ENCODE results near the gene C11orf87.

Gene C11orf87

GRCh38 chr11:109421981-109422869, at the start of gene C11orf87:
Gene C11orf87, plus strand, starts transcription at chr11:109422190. Its CDS starts 1,444 bp downstream, at chr11:109423634.
- peak in 1 of 2 experiments; percentile 3 for DNase-seq

DNA sequence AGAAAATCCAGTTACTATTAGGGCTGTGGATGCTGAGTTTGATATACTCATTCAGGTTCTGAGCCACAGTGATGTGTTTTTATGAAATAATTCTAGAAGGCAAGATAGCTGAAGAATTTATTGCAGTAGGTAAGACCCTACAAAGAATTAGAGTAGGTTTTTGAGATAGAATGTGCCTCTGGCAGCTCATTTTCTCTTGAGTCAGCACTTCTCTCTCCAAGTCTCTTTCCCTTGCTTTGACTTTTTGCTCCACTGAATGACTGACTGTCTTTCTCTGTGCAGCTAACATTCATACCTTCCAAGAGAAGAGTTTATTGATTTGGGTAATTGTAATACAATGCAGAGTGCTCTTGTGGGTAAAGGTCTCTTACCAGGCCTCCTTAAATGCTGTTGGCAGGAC, 48.0 kb upstream of the C11orf87 start:
- no peak for DNase-seq

DNA sequence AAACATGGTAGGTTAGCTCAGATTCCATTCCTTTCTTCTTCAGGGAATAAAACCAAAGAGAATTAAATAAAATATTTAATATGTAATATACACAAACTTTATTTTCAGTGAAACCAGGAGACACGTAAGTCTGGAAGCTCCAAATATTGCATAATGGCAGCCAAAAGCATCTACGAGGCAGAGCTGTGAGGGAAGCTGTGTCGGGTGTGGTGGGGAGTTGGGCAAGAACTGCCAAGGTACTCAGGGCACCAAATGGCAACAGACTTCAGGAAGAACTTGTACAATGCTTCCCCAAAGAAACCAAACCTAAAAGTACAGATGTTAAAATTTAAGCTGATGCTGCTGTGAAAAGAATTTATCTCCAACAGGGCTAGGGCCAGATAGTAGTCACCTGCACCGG, 47.5 kb upstream of the C11orf87 start:
- no peak for DNase-seq

GRCh38 chr11:109377039-109377742, 44.8 kb upstream of the C11orf87 start:
- no peak for DNase-seq

DNA sequence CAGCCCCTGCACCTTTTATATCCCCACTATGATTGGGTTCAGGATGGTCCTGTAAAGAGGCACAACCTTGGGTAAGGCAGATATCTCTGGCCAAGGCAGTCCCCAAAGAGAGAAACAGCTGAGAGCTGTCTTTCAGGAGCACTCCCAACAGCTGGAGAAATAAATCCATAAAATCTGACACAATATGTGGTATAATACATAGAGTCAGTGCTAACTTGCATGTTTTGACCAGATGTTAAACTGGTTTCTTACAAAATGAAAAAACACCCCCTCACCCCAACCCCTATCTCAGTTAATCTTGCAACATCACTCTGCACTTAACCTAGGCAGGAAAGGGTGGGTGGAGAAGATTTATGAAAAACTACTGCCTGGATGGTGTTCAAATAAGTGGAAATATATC, 44.0 kb upstream of the C11orf87 start:
- no peak for DNase-seq

GRCh38 chr11:109383306-109383705, 38.7 kb upstream of the C11orf87 start:
- DNase-seq, result no peak

- DNase-seq, result no peak
Observed at GRCh38 chr11:109384873-109385272, 37.1 kb upstream of the C11orf87 start.

GRCh38 chr11:109388982-109389381, 33.0 kb upstream of the C11orf87 start:
- no peak for DNase-seq

GRCh38 chr11:109390752-109391151, 31.2 kb upstream of the C11orf87 start:
- no peak for DNase-seq

DNA sequence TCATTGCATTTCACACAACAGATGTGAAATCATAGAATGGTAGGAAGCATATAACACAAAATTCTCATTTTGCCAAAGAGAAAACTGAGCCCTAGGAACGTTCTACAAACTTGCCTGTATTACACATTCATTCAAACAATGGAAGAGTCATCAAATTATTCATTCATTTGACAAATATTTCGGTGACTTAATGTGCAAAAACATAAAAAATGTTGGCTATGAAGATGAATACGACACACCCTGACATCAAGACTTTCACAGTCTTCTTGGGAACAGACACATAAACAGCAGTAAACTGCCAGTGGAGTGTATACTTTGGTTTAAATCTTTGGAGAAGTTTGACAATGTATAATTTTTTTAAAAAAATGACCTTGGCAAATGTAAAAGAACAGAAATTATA, 20.4 kb upstream of the C11orf87 start:
- DNase-seq, result no peak

DNA sequence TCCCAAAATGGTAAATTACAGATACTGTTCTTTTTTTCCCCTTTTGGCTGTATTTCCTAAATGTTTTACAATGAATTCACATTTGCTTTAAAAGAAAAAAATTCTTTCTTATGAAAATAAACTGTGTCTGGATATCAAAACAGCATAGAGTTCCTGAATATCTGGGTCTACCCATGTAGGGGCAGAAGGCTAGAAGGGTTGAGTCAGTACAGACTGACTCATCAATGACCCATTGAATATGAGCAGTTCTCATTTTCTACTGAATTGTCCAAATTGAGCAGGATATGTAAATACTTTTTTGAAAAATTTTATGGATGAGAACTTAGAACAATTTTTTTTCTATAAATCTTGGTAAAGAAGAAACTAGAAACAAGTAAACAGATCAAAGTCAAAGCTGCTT, 16.3 kb upstream of the C11orf87 start:
- DNase-seq, result no peak

- DNase-seq, result no peak
Observed at GRCh38 chr11:109416601-109417000, 5.4 kb upstream of the C11orf87 start.

GRCh38 chr11:109422870-109423465, 978 bp downstream of the C11orf87 start:
- DNase-seq, result peak; percentile 19 to 38

DNA sequence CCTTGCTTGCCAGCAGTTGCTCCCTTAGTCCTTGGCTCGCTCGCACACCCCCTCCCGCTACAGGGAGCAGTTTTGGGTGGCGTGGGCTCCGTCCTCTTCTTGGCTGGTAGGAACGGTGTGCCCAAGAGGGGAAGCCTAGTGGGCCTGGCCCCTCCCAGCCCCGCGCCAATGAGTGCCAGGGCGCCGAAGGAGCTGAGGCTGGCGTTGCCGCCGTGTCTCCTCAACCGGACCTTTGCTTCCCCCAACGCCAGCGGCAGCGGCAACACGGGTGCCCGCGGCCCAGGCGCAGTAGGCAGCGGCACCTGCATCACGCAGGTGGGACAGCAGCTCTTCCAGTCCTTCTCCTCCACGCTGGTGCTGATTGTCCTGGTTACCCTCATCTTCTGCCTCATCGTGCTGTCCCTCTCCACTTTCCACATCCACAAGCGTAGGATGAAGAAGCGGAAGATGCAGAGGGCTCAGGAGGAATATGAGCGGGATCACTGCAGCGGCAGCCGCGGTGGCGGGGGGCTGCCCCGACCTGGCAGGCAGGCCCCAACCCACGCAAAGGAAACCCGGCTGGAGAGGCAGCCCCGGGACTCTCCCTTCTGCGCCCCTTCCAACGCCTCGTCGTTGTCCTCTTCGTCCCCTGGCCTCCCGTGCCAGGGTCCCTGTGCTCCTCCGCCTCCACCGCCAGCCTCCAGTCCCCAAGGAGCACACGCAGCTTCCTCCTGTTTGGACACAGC, 1.6 kb downstream of the C11orf87 start:
- DNase-seq, result no peak

- no peak for DNase-seq
Observed at GRCh38 chr11:109424901-109425300, 2.9 kb downstream of the C11orf87 start.

- DNase-seq, result peak; percentile 10
Observed at GRCh38 chr11:109425554-109425953, 3.6 kb downstream of the C11orf87 start.

DNA sequence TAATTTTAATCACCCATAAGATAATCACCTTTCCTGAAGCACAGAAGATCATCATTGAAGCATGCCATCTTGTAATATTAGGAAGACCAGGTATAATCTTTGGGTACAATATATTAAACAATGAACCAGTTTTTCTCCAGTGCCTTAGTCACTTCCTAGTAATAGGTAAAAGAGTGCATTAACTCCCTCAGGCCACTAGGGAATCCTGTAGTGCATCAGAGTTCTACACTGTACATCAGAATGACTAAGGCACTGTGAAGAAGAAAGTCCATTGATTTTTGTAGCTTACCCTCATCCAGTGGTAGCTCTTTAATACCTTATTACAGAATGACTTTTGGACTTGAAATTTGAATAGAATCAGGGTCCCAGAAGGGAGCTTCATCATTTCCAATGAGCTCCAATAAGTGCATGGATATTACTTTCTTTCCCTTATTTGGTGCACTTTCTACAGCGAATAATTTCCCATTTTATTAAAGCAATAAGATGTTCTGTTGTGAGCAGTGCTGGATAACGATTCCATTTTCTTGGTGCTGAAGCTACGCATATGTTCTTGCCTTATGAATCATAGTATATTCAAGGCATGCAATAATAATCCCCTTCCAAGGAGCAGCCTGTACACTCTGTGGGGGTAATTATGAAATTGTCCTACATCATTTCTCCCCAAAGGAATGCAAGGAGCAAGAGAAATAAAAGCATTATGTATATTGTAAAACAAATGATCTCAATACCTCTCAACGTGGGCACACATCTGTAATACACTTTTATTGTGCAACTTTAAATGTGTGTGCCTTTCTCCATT, 4.7 kb downstream of the C11orf87 start:
- peak; percentile 2 to 28 for DNase-seq

DNA sequence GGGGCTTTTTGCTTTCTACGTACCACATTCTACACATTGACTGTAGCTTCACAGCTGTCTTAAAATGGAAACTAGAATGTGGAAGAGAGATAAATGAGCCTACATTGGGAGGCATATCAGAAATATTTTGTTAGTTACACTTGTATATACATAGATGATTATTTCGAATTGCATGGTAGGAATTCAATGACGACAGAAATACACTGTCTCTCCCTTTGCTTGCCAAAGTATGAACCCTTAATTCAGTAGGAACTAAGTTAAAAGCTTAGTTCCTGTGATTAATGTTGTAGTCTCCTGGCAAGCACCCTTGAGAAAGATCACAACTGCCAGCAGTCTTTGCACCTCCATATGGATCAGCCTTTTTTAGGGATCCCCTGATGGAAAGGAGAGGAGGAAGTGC, 10.1 kb downstream of the C11orf87 start:
- DNase-seq, result no peak

GRCh38 chr11:109433753-109434256, 11.8 kb downstream of the C11orf87 start:
- no peak for DNase-seq

DNA sequence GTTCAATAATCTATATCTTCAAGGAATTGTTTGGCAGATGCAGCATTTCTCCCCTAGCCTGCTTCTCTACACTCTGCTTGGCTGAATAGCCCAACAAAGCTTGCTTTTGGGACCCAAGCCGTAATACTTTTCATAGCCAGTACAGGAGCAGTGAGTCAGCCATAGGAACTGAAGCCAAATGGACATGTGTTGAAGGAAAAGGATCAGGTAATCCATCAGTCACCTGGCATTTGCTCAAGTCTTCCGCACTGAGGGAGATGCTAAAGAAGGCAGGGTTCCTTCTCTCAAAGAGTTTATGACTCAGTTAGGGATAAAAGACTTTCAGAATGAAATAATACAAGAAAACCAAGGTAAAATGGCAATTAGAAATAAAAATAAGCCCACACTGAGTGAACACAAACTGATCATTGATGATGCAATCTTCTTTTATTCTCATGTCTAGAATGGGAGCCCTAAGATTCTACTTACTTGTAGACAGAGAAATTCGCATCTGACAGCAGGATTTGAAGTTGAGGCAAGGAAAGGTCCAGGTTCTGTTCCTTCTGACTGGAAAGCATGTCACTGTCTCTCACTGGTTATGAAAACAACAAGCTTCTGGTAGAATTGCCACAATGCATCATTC, 13.2 kb downstream of the C11orf87 start:
- DNase-seq, result no peak

- no peak for DNase-seq
Observed at GRCh38 chr11:109439684-109440083, 17.7 kb downstream of the C11orf87 start.
